ENCODE results near the gene WDR33.
"Not testable (repeated sequence)": the region's sequence is repeated elsewhere in the genome, so short reads cannot be mapped to it uniquely, and the experiment has no call there.

WDR33 gene

DNA sequence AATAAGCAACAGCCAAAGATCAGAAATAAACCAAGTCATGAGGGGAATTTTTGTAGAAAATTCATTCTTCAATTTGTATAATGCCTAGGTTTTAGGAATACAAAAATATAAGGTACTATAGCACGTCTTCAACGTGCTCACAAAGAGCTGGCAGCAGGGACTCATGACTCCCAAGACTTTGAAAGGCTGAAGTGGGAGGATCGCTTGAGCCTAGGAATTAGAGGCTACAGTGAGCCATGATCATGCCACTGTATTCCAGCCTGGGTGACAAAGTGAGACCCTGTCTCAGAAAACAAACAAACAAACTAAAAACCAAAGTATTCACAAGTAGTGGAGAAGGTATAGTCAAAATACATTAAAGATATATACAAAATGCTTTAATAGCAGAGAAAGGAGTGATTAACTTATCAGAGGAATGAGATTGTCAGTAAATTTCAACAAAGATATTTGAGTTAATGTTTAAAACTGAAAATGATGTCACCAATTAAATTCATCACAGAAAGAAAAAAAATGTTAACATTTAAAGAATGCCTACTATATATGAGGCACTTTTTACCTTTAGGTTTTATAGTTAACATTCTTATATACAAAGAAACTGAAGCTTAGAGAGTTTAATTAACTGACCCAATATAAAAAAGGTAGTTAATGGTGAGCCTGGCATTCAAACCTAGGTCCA, 3.2 kb downstream of the WDR33 start:
- no peak for DNase-seq

DNA sequence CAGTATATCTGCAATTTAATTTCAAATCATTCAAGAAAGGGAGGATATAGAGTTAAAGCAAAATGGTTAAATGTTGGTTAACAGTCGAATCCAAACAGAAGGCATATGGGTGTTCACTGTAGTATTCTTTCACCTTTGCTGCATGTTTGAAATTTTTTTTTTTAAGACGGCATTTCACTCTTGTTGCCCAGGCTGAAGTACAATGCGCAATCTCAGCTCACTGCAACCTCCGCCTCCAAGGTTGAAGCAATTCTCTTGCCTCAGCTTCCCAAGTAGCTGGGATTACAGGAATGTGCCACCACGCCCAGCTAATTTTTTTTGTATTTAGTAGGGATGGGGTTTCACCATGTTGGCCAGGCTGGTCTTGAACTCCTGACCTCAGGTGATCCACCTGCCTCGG, 4.1 kb downstream of the WDR33 start:
- DNase-seq: not testable (repeated sequence)

DNA sequence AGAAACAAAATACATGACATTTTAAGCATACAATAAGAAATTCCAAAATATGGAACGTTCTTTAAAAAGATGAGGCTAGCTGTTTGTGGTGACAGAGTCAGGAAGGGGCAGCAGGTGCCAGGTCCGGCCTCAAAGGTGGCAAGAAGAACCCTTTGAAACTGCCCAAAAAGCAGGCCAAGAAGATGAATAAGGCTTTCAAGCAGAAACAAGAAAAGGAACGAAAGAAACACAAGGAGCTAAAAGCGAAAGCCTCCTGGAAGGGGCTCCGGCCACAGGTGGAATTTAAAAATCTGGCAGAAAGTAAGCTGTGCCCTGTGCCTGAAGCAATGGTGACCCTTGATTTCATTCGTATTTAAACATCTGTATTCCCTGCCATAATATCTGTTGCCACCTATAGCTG, 5.5 kb downstream of the WDR33 start:
- DNase-seq: no peak

DNA sequence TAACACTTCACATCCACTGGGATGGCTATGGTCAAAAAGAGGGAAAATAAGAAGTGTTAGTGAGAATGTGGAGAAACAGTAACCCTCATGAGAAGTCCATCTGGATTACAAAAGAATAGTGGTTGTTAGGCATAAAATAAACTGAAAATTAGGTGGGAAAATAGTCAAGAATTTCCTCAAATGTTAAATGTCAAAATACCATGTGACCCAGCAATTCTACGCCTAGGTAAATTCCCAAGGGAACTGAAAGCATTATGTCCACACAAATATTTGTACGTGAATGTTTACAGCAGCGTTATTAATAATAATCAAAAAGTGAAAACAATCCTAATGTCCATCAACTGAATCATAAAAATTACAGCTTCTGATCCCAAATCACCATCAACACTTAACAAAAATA, 11.0 kb downstream of the WDR33 start:
- no peak for DNase-seq

DNA sequence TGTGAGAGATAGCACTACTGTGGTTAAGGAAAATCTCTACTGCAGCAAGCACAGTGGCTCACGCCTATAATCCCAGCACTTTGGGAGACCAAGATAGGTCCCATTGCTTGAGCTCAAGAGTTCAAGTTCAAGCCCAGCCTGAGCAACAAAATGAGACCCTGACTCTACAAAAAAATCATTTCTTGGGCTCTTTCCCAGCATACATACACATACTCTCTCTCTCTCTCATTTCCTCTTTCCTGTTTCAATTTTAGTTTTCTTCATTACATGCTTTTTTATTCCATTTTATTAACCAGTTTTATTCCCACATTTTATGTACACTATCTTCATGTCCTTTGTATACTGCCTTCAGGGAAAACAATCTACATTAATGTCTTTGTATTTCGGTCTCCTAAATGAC, 14.6 kb downstream of the WDR33 start:
- DNase-seq: no peak

DNA sequence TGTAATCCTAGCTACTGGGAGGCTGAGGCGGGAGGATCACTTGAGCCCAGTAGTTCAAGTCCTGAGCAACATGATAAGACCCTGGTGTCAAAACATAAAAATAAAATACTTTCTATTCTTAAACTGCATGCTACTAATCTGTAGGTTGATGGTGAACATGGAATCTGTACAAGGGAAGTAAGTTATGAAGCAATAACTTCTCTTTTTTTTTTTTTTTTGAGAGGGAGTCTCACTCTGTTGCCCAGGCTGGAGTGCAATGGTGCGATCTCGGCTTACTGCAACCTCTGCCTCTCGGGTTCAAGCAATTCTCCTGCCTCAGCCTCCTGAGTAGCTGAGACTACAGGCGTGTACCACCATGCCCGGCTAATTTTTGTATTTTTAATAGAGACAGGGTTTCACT, 16.1 kb downstream of the WDR33 start:
- not testable (repeated sequence) for DNase-seq

DNA sequence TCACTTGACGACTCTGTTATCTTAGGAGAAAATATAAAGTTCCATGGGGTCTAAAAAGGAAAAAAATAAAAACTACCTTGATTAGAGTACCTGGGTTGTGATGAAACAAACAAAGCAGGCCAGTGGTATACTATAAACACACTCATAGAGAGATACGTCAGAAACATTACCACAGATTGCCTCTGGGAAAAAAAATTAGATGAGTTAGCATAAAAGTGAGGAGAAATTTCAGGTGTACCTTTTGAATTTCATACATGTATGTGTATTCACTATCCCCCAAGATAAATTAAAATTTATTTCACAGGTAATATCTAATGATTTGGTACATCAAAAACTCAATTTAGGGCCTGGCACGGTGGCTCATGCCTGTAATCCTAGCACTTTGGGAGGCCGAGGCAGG, 18.2 kb downstream of the WDR33 start:
- no peak for DNase-seq

DNA sequence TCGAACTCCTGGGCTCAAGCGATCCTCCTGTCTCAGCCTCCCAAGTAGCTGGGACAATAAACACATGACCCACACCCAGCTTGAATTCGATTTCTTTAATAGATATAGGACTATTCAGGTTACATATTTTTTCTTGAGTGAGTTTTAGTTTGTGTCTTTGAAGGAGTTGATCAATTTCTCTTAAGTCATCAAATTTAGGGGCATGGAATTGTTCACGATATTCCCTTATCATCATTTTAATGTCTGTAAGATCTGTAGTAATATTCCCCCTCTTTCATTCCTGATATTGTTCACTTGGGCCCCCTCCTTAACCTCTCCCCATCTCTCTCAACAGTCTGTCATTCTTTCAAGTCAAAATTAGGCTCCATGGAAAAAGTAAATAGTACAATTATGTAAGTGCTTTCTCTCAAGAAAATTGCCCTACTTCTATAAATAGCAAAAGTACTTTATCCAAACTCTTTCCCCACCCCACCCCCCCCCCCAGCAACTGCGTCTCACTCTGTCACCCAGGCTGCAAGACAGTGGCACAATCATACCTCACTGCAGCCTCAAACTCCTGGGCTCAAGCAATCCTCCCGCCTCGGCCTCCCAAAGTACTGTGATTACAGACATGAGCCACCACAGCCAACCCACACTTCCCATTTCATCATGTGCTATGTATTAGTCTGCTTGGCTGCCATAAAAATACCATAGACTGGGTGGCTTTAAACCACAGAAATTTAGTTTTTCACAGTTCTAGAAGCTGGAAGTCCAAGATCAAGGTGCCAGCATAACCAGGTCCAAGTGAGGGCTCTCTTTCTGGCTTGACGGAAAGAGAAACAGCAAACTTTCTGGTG, 20.1 kb downstream of the WDR33 start:
- DNase-seq: no peak

DNA sequence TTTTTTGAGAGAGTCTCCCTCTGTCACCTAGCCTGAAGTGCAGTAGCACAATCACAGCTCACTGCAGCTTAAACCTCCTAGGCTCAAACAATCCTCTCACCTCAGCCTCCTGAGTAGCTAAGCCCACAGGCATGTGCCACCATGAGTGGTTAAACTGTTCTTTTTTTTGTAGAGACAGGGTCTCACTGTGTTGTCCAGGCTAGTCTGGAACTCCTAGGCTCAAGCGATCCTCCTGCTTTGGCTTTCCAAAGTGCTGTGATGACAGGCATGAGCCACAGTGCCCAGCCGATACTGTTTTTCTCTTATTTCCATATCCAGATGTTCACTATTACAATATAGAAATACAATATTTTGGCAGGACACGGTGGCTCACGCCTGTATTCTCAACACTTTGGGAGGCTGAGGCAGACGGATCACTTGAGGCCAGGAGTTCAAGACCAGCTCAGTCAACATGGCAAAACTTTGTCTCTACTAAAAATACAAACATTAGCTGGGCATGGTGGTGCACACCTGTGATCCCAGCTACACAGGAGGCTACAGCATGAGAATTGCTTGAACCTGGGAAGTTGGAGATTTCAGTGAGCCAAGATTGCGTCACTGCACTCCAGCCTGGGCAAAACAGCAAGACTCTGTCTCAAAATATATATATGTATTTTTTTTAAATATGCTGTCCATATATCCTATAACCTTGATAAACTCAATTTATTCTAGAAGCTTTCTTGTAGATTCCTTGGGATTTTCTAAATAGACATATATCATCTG, 24.7 kb downstream of the WDR33 start:
- DNase-seq: no peak

DNA sequence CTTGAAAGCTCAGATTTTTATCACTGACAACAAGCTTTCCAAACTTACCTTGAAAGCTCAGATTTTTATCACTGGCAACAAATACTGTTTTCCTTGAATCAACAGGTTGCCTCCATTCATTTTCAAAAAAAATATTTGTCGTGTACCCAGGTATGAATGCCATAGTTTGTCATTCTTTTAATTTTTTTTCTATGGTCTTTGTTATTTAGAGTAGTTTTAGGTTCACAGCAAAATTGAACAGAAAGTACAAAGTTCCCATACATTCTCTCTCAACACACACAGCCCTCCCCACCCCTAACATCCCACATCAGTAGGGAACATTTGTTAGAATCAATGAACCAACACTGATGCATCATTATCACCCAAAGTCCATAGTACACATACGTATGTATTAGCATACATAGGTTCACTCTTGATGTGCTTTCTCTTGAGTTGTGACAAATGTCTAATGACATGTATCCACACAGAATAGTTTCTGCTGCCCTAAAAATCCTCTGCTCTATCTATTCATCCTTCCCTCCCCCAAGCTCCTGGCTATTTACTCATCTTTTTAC, 25.9 kb downstream of the WDR33 start:
- no peak for DNase-seq

DNA sequence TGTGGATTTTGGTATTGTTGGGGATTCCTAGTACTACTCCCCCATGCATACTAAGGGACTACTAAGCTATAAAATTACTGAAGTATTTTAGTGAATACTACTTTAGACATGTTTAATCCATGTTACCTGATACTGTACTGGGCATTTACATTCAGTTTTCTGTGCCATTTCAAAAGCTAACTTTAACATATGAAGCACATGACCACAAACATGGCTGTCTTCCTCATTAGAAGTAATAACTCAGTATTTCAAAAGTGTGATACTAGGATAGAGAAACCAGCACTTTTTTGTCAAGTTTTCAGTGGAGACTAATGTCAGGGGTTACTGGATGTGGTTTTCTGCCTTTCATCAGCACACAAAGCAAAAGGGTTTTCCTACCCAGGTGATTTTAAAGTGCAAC, 27.9 kb downstream of the WDR33 start:
- DNase-seq: no peak

DNA sequence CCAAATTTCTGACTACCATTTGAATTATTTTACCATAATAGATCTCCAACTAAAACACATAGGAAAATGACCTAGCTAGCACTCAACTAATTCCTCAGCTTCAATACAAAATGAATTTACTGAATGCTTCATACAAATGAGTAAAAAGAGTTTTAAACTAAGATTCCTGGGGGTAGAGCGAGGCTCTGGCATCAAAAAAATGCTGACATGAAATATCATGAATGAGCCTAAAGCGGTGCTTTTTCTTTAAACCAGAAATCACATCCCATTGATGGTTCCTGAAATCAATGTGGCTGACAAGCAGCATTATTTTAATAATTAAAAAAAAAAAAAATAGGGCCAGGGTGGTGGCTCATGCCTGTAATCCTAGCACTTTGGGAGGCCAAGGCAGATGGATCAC, 32.1 kb downstream of the WDR33 start:
- no peak for DNase-seq

DNA sequence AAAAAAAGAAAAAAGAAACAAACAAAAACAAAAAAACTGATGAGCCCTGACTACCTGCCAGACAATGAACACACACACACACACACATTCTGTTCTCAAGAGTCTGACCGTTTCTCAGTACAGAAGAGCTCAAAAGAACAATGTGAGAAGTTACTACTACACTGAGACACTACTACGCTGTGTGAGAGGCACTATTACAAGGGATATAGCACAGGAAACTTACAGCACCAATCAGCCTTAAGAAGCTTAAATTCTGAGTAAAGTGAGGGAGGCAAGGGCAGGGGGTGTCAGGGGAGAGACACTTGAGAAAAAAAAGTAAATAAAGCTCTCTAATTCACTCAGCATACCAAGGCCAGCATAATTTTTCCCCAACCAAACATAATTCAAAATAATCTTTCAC, 32.5 kb downstream of the WDR33 start:
- no peak for DNase-seq

DNA sequence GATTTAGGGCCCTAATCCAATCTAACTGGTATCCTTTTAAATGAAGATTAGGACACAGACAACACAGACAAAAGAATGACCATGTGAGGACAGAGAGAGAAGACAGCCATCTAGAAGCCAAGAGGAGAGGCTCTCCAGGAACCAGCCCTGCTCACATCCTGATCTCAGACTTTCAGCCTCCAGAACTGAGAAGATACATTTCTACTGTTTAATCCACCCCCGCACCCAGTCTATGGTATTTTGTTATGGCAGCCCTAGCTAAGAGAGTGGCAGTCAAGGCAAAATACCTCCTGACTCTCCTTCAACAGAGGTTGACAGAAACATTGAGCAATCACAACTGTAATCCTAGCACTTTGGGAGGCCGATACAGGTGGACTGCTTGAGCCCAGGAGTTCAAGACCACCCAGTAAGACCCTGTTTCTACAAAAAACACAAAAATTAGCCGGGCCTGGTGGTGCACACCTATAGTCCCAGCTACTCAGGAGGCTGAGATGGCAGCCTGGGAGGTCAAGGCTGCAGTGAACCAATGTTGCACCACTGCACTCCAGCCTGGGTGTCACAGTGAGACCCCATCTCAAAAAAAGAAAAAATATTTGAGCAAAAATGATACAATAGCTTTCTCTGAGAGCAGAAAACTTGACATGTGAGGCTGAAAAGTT, 34.7 kb downstream of the WDR33 start:
- no peak for DNase-seq

DNA sequence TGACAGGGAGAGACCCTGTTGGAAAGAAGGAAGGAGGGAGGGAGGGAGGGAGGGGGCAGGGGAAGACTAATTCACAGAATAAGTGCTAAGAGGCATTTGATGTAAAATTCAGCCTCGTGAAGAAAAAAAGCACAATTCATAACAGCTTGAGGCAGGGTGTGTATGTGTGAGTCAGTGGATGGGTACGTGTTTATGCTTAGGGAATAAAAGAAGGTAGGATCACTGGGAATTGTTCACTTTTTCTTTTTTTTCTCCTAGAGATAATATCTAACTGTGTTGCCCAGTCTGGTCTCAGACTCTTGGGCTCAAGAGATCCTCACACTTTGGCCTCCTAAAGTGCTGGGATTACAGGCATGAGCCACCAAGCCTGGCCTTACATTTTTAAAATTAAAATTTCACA, 39.2 kb downstream of the WDR33 start:
- DNase-seq: no peak

DNA sequence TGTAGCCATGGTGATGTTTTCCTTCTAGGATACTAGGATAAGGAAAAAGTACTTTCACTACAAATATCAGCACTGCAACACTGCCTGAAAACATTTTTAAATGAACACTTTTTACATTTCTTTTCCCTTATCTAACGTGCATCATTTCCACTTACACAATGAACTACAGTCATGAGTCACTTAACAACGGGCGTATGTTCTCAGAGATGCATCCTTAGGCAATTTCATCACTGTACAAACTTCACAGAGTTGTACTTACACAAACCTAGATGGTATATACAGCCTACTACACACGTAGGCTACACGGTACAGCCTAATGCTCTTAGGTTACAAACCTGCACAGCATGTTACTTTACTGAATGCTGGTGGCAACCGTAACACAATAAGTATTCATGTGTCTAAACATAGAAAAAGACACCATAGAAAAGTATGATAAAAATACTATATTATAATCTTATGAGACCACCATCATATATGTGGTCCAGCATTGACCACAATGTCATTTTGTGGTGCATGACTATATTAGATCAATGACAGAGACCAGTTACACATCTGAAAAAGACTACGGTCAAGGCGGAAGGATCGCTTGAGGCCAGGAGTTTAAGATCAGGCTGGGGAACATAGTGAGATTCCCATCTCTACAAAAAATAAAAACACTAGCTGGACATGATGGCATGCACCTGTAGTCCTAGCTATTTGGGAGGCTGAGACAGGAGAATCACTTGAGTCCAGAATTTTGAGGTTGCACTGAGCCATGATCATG, 39.8 kb downstream of the WDR33 start:
- DNase-seq: no peak

DNA sequence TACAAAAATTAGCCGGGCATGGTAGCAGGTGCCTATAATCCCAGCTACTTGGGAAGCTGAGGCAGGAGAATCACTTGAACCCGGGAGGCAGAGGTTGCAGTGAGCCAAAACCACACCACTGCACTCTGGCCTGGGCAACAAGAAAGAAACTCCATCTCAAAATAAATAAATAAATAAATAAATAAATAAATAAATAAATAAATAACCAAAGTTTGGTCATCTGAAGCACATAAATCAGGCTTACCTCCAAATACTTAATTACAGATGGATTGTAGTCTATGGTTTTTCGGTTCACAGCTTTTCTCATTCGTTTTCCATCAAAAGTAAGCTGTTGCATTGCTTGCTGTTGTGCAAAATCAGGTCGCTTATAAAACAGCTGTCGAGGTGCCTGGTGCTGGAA, 40.4 kb downstream of the WDR33 start:
- not testable (repeated sequence) for DNase-seq

DNA sequence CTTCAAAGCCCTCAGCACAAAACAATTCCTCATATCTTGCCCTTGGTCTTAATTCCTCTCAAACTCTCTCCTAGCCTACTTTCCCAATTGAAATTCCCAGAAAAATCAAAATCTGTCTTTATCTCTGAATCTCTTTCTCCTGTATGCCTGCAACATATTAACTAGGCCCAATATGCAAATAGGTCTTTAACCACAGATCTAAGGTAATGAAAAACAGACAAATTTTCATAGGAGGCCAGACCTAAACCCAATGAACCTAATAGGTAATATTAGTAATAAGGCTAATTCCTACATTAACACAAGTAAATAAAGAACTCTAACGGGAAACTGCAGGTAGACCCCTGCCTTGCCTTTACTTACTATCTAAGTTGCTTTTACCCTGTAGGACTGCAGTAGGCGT, 41.4 kb downstream of the WDR33 start:
- no peak for DNase-seq

DNA sequence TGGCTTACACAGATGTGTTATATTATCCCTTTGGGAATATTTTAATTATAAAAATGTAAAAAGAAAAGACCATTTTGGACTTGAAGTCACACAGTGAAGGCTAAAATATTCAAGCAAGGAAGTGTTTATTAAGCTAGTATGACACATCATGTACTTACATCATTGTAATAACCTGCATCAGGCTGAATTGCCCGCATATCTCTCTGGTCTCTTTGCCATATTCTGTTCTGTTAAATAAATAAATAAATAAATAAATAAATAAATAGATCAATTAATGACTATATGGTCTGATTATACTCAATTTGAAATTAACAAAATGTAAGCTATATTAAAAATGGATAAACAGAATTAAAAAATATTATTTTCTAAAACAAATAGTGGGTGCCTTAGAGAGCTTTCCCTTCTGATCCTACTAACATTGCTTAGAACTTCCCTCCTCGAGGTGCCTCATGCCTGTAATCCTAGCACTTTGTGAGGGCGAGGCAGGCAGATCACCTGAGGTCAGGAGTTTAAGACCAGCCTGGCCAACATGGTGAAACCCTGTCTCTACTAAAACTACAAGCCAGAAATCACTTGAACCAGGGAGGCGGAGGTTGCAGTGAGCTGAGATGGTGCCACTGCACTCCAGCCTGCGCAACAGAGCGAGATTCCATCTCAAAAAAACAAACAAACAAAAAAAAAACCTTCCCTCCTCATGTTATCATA, 42.0 kb downstream of the WDR33 start:
- DNase-seq: no peak

DNA sequence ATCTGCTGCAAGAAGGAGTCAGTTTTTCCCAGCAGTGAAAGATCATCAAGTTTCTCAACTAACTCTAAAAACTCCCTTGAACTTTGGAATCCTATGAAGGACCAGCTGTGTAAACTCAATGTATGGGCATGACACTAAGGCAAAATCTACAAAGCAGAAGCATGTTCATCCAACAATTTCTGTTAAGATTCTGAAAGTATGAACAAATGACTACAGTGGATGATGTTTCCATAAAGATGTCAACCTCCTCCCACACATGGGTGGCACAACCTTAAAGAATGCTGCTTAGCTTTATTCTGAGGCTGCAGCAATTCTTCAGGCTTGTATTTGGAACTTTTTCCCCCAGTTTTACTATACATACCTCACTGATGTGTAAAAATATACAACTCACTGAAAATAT, 47.2 kb downstream of the WDR33 start:
- no peak for DNase-seq

DNA sequence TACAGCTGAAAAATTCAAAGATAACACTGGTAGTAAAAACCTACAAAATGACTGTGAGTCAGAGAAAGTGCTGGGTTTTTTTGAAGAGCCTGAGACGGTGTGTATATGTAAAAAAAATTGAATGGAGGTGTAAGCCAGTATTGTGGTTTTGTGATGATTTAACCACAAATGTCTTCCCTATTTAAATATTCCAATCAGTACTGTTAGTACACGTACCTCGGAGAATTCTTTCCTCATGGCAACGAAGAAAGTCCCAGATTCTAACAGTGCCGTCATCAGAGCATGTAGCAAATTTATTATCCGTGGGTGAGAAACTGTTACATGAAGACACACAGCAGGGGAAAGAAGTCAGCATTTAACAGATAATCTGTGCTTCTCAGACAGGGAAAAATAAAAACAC, 48.1 kb downstream of the WDR33 start:
- DNase-seq: no peak

DNA sequence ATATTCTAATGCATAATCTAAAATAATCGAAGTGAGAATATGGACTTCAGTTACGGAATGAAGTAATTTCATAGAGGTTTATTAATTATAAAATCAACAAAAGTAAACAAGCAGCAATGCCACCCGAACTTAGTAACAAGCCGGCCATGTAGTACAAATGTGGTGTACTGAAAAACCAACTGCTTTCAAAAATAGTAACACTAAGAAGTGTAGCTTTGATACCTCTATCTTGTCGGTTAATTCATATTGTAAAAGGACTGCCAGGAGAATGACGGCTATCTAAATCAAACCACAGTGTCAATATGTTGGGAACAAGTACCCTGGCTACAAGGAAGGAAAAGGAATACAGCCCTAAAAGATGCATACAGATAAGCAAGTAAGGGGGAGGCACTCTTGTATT, 48.5 kb downstream of the WDR33 start:
- no peak for DNase-seq
